HG03064 (cell line): ENCODE measurements around the gene AGO3.

Experiments
- ATAC-seq: cut with Tn5 transposase; IDR thresholded peaks from one replicate; pipeline ENCODE4 v1.9.1; 2021; ENCODE audit warnings: low read depth; ENCODE audit not compliant: unreplicated experiment

Gene AGO3

GRCh38 chr1:36080236-36080635, 149.3 kb downstream of the AGO3 start:
- ATAC-seq, result no peak

- ATAC-seq, result no peak
Measured at GRCh38 chr1:36080801-36081200, 149.9 kb downstream of the AGO3 start.

GRCh38 chr1:36081926-36082485, 151.1 kb downstream of the AGO3 start:
- ATAC-seq, result no peak

GRCh38 chr1:36083219-36083618, 152.3 kb downstream of the AGO3 start:
- ATAC-seq, result no peak

- no peak for ATAC-seq
Measured at GRCh38 chr1:36083635-36084496, 153.0 kb downstream of the AGO3 start, which contains the start of gene TEKT2. Gene TEKT2 (plus strand): TSS chr1:36084094. CDS start chr1:36084922, 828 bp downstream.

- ATAC-seq, result no peak
Measured at GRCh38 chr1:36084497-36085115, 153.7 kb downstream of the AGO3 start.

- no peak for ATAC-seq
Measured at GRCh38 chr1:36085126-36085525, 154.2 kb downstream of the AGO3 start.

- ATAC-seq, result no peak
Measured at GRCh38 chr1:36085686-36086526, 155.0 kb downstream of the AGO3 start.

GRCh38 chr1:36086529-36087232, 155.8 kb downstream of the AGO3 start:
- ATAC-seq, result no peak

- ATAC-seq, result no peak
Measured at GRCh38 chr1:36087233-36088123, 156.6 kb downstream of the AGO3 start.

GRCh38 chr1:36088265-36088576, 157.3 kb downstream of the AGO3 start:
- no peak for ATAC-seq

GRCh38 chr1:36088577-36089392, 157.9 kb downstream of the AGO3 start, which contains the start of gene ADPRS:
Gene ADPRS (plus strand): TSS chr1:36088892. CDS start chr1:36088905, 13 bp downstream.
- ATAC-seq, result peak; percentile 57

- no peak for ATAC-seq
Measured at GRCh38 chr1:36089393-36090121, 158.7 kb downstream of the AGO3 start.

- ATAC-seq, result no peak
Measured at GRCh38 chr1:36091141-36091540, 160.2 kb downstream of the AGO3 start.

- no peak for ATAC-seq
Measured at GRCh38 chr1:36091698-36092097, 160.8 kb downstream of the AGO3 start.

- no peak for ATAC-seq
Measured at GRCh38 chr1:36092166-36092797, 161.4 kb downstream of the AGO3 start.

GRCh38 chr1:36092798-36093185, 161.9 kb downstream of the AGO3 start:
- no peak for ATAC-seq
